GM18861 (cell line): ENCODE measurements around the gene BPIFB4.
"Not testable (repeated sequence)": the region's sequence is repeated elsewhere in the genome, so short reads cannot be mapped to it uniquely, and the experiment has no call there.

Experiments
- ATAC-seq: cut with Tn5 transposase; IDR thresholded peaks from one replicate; pipeline ENCODE4 v1.9.1; 2021; ENCODE audit not compliant: unreplicated experiment

Gene BPIFB4

GRCh38 chr20:33084722-33085121, 5.3 kb downstream of the BPIFB4 start:
- no peak for ATAC-seq

- no peak for ATAC-seq
These were observed 6.7 kb downstream of the BPIFB4 start for GRCh38 chr20:33086052-33086722.

DNA sequence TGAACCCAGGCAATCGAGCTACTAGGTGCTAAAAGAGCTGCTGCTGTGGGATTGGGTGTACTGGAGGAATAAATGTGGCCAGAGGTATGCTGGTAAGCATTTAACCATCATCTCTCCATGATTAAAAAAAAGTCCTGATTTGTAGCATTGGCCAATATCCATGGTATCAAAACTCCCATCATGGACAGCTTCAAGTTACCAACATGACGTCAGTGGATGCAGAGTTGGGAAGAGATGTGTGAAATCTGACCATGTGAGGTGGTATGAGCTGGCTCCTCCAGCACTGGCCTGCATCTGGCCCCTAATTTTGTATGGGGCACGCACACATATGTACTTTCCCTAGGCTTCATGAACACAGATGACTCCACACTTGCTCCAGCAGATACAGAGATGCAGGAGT, 11.7 kb downstream of the BPIFB4 start:
- ATAC-seq: no peak

GRCh38 chr20:33091693-33092092, 12.2 kb downstream of the BPIFB4 start:
- no peak for ATAC-seq

GRCh38 chr20:33092361-33092760, 12.9 kb downstream of the BPIFB4 start:
- ATAC-seq: no peak

GRCh38 chr20:33093074-33093473, 13.6 kb downstream of the BPIFB4 start:
- no peak for ATAC-seq

- ATAC-seq: no peak
These were observed 14.1 kb downstream of the BPIFB4 start for GRCh38 chr20:33093582-33093981.

- ATAC-seq: no peak
These were observed 15.8 kb downstream of the BPIFB4 start for GRCh38 chr20:33095249-33095648.

DNA sequence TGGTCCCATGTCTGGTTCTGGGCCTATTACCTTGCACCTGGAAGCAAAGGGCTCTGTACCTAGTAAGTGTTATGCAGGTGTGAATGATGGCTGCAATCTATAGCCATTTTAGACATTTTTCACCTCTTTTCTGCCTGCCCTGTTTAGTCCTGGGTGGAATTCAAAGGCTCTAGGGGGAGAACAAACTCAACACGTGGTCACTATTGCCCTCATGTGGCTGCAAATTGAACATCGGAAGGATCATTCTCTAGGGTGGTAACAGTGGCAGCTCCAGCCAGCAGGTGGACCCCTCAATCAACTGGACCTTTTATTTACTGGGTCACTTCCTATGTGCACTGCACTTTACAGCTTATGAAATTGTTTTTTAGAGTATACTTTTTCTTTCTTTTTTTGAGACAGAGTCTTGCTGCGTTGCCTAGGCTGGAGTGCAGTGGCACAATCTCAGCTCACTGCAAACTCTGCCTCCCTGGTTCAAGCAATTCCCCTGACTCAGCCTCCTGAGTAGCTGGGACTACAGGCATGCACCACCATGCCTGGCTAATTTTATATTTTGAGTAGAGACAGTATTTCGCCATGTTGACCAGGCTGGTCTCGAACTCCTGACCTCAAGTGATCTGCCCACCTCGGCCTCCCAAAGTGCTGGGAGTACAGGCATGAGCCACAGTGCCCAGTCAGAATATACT, 16.6 kb downstream of the BPIFB4 start:
- ATAC-seq: not testable (repeated sequence)

GRCh38 chr20:33097001-33097400, 17.6 kb downstream of the BPIFB4 start:
- no peak for ATAC-seq

- ATAC-seq: no peak
These were observed 20.5 kb downstream of the BPIFB4 start for GRCh38 chr20:33099843-33100538.

GRCh38 chr20:33103556-33103955, 24.1 kb downstream of the BPIFB4 start:
- ATAC-seq: no peak

DNA sequence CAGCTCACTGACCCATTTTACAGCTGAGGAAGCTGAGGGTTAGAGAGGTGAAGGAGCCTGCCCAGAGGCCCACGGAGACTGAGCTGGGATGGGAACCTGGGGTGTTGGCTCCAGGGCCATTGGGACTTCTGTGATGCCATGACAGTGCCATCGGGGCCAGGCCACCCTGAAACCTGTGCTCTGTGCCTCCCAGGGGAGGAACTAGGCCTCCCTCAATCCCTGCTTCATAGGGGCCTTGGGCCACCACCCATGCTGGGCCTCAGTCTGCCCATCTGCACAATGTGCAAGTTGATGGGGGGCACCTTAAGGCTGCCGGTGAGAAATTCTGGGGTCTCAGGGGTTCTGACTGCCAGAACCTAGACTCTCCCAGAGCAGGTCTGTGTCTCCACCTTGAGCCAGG, 24.9 kb downstream of the BPIFB4 start:
- no peak for ATAC-seq

GRCh38 chr20:33105316-33105924, 26.0 kb downstream of the BPIFB4 start:
- ATAC-seq: no peak

GRCh38 chr20:33106058-33106620, 26.7 kb downstream of the BPIFB4 start:
- not testable (repeated sequence) for ATAC-seq

DNA sequence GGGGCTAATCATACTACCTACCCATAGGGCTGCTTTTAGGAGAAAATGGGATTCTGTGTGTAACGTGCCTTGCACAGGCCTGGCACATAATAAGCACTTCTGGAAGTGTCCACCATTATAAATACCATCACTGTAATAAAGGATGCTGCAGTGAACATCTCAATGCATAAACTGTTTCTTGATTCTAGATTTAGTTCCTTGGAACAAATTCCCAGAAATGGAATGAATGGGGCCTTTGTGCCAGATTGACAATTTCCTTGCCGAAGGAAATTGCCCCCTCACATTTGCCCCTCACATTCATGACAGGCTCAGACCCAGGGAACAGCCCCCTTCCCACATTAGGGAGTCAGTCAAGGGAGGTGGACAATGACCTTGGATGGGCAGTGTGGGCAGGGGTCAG, 29.2 kb downstream of the BPIFB4 start:
- ATAC-seq: no peak

GRCh38 chr20:33110147-33110825, 30.8 kb downstream of the BPIFB4 start:
- no peak for ATAC-seq

- no peak for ATAC-seq
These were observed 31.9 kb downstream of the BPIFB4 start for GRCh38 chr20:33111306-33111705.

- no peak for ATAC-seq
These were observed 33.3 kb downstream of the BPIFB4 start for GRCh38 chr20:33112547-33113386.

- ATAC-seq: no peak
These were observed 34.0 kb downstream of the BPIFB4 start for GRCh38 chr20:33113387-33113908.
